Activated CD4-positive, alpha-beta T cell treated with anti-CD3 and anti-CD28 coated beads for 4 hours (primary cell): ENCODE data around the gene CD109.

Source experiments
- DNase-seq, 2 donors: peaks; one replicate each; pipeline ENCODE4 v3.0.0-alpha.2; 2020

The CD109 gene

GRCh38 chr6:73867411-73867810 lies 171.4 kb downstream of the CD109 start:
- no peak for DNase-seq

DNA sequence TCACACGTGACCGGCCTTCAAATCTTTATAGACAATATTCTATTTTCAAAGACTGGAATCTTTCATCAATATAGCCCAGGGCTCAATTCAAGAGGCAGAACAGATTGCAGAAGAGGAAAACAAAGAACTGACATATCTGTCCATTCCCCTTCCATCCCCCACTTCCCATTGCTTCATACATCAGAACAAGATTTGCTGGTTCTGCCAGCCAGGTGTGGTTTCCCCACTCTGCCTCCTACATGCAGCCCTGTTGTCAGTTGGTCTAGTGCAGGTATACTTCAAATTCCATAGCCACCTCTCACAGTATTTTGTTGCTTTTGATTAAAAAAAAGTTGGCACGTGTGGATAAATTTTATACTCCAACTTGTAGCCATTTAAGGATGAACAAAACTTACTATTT lies 174.9 kb downstream of the CD109 start:
- DNase-seq = no peak

DNA sequence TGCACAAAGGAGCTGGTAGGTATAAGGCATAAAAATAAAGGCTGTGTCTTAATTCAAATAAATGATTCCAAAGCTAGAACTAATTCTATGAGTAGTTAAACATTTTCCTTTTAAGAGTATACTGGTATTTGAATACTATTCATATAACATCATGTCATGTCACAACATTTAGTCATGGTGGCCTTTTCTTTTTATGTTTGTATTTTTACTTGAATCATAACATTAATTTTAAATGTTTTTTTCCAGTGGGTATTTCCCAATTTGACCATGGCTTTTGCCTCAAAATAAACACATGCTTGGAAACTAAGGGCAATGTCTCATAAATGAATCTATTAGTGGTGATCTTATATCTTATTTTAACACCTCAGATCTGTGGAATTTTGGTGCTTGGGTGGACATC lies 177.1 kb downstream of the CD109 start:
- no peak for DNase-seq
